Fibroblast of lung (primary cell): ENCODE measurements around the gene DXO. TPM values are rescaled to one million over a fixed set of nuclear protein-coding genes. Genes with fewer than 3 reads are reported as not detected.
"Not testable (repeated sequence)": the region's sequence is repeated elsewhere in the genome, so short reads cannot be mapped to it uniquely, and the experiment has no call there.

Source experiments
- DNase-seq, 2 donors: peaks; one replicate each; pipeline versions ENCODE4 v3.0.0 to v3.0.0-alpha.2; 2010; ENCODE audit warnings: low read depth in 2 of 2
- H2AFZ ChIP-seq: 2 replicates; pipeline ENCODE4 v1.5.1; 2012; ENCODE audit warnings: low read length, control low read depth, inconsistent platforms
- H3K27ac ChIP-seq: 2 replicates; pipeline ENCODE4 v1.5.1; 2011; ENCODE audit warnings: low read length, control low read depth; ENCODE audit not compliant: insufficient read depth
- H3K27me3 ChIP-seq: 2 replicates; pipeline ENCODE4 v1.5.1; 2011; ENCODE audit warnings: mild to moderate bottlenecking, low read length; ENCODE audit not compliant: control insufficient read depth, insufficient read depth
- H3K36me3 ChIP-seq: 2 replicates; pipeline ENCODE4 v1.5.1; 2011; ENCODE audit warnings: low read length; ENCODE audit not compliant: control insufficient read depth, insufficient read depth
- H3K4me1 ChIP-seq: 2 replicates; pipeline ENCODE4 v1.5.1; 2011; ENCODE audit warnings: low read length; ENCODE audit not compliant: control insufficient read depth, insufficient read depth; ENCODE audit errors: extremely low read depth
- H3K4me2 ChIP-seq: 2 replicates; pipeline ENCODE4 v1.5.1; 2011; ENCODE audit warnings: low read length, control low read depth; ENCODE audit not compliant: insufficient read depth; ENCODE audit errors: extremely low read depth
- H3K4me3 ChIP-seq, 4 experiments: fragments of 200-600 bp in 1 of 4; sonication (generic) in 1 of 4; replicated peaks in 1 of 4; 2 replicates each; pipeline ENCODE4 v1.5.1; 2011 to 2016; ENCODE audit warnings: low read length in 4 of 4, low read depth in 3 of 4, mild to moderate bottlenecking in 3 of 4, control low read depth in 2 of 4, inconsistent platforms in 1 of 4, mixed read lengths in 1 of 4; ENCODE audit not compliant: insufficient read depth in 1 of 4; ENCODE audit errors: control extremely low read depth in 1 of 4
- H3K79me2 ChIP-seq: 2 replicates; pipeline ENCODE4 v1.5.1; 2012; ENCODE audit warnings: mild to moderate bottlenecking, low read length, inconsistent platforms; ENCODE audit not compliant: control insufficient read depth, insufficient read depth
- H3K9ac ChIP-seq: 2 replicates; pipeline ENCODE4 v1.5.1; 2011; ENCODE audit warnings: mild to moderate bottlenecking, low read length, control low read depth; ENCODE audit not compliant: insufficient read depth
- H3K9me3 ChIP-seq: 2 replicates; pipeline ENCODE4 v1.5.1; 2012; ENCODE audit warnings: low read depth, low read length; ENCODE audit not compliant: control insufficient read depth, insufficient read depth
- H4K20me1 ChIP-seq: 2 replicates; pipeline ENCODE4 v1.5.1; 2011; ENCODE audit warnings: low read length; ENCODE audit not compliant: control insufficient read depth, insufficient read depth; ENCODE audit errors: extremely low read depth
- EZH2 ChIP-seq: IDR thresholded peaks from 2 replicates; pipeline ENCODE4 v1.5.1; 2012; ENCODE audit warnings: low read length, control low read depth, mild to moderate bottlenecking; ENCODE audit errors: missing control alignments
- polyA plus RNA-seq, 2 donors: library from polyadenylated mRNA; depleted of rRNA in 1 of 2; stranded (reverse) in 1 of 2; unstranded in 1 of 2; fragments of >200 nt; gene quantifications; 2 replicates each; pipeline ENCODE4 v1.2.1, GENCODE V29; 2011 to 2012; ENCODE audit warnings: missing spikeins in 1 of 2
- total RNA-seq: library from RNA; depleted of rRNA; stranded (reverse); fragments of >200 nt; gene quantifications from 2 replicates; pipeline ENCODE4 v1.2.1, GENCODE V29; 2014
- TF ChIP-seq, protein P1 (sequence below), 2 donors: IDR thresholded peaks in 1 of 2; conservative IDR thresholded peaks in 1 of 2; 1 replicate in 1 of 2; 2 replicates in 1 of 2; pipeline ENCODE4 v1.5.1; 2011 to 2012; ENCODE audit warnings: low read length in 2 of 2, control low read depth in 1 of 2, inconsistent platforms in 1 of 2, low read depth in 1 of 2, mild to moderate bottlenecking in 1 of 2

The DXO gene
- total and polyA plus RNA-seq, 2 donors (not counting 1 experiment from before 2014, with no cell fraction given), result 9.1 to 14.0 TPM

DNA sequence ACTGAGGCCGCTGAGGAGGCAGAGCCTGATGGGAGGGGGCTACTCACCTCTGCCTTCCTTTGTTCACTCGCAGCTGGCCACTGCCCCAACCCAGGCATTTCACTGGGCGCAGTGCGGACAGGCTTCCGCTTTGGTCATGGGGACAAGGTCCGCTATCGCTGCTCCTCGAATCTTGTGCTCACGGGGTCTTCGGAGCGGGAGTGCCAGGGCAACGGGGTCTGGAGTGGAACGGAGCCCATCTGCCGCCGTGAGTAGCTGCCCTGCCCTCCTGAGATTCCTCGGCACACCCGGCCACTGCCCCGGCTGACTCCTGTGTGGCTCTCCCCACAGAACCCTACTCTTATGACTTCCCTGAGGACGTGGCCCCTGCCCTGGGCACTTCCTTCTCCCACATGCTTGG is 38.4 kb downstream of the DXO start:
- Histone ChIP-seq H3K9me3 (no peaks in the 10 kb centered on the region), H3K27me3 (no peaks in the 10 kb centered on the region), H3K4me2 (no peak overlapping the region), H3K4me1 (no peaks in the 10 kb centered on the region), H3K79me2 (no peaks in the 10 kb centered on the region), H3K27ac (no peak overlapping the region), H4K20me1 (no peaks in the 10 kb centered on the region), H3K9ac (no peak overlapping the region), H3K36me3 (no peaks in the 10 kb centered on the region), H2AFZ (no peak overlapping the region), H3K4me3 (no peak overlapping the region)
- TF ChIP-seq EZH2, result no peak
- TF ChIP-seq, protein P1, sequence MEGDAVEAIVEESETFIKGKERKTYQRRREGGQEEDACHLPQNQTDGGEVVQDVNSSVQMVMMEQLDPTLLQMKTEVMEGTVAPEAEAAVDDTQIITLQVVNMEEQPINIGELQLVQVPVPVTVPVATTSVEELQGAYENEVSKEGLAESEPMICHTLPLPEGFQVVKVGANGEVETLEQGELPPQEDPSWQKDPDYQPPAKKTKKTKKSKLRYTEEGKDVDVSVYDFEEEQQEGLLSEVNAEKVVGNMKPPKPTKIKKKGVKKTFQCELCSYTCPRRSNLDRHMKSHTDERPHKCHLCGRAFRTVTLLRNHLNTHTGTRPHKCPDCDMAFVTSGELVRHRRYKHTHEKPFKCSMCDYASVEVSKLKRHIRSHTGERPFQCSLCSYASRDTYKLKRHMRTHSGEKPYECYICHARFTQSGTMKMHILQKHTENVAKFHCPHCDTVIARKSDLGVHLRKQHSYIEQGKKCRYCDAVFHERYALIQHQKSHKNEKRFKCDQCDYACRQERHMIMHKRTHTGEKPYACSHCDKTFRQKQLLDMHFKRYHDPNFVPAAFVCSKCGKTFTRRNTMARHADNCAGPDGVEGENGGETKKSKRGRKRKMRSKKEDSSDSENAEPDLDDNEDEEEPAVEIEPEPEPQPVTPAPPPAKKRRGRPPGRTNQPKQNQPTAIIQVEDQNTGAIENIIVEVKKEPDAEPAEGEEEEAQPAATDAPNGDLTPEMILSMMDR (conservative IDR thresholded peaks at IDR 0.05 in 1 of 2, IDR thresholded peaks at IDR 0.05 in 1 of 2; ENCODE audit: low read depth in 1 of 2, low read length in 2 of 2), result no peak
- no peak for DNase-seq

DNA sequence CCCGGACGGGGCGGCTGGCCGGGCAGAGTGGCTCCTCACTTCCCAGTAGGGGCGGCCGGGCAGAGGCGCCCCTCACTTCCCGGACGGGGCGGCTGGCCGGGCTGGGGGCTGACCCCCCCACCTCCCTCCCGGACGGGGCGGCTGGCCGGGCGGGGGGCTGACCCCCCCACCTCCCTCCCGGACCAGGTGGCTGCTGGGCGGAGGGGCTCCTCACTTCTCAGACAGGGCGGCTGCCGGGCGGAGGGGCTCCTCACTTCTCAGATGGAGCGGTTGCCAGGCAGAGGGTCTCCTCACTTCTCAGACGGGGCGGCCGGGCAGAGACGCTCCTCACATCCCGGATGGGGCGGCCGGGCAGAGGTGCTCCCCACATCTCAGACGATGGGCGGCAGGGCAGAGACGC is 39.8 kb downstream of the DXO start:
- not testable (repeated sequence) for H3K27me3 ChIP-seq

DNA sequence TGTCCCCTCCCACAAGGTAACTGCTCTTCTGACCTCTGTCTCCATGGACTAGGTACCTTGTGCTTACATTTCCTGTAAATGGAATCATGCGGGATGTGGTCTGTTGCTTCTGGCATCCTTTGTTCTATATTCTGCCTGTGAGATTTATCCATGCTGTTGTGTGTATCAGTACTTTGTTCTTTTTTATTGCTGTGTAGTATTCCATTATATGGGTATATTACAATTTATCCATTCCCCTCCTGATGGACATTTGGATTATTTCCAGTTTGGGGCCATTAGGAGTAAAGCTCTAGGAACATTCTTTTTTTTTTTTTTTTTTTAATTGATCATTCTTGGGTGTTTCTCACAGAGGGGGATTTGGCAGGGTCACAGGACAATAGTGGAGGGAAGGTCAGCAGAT is 41.0 kb downstream of the DXO start:
- H4K20me1 ChIP-seq, result no peaks in the 10 kb centered on the region

More for the DNA sequence above, 39.8 kb downstream of the DXO start:
- H3K36me3 ChIP-seq, H3K4me1 ChIP-seq, H2AFZ ChIP-seq, H3K4me3 ChIP-seq, H3K9ac ChIP-seq, H3K9me3 ChIP-seq, H3K27ac ChIP-seq, H4K20me1 ChIP-seq, DNase-seq, H3K79me2 ChIP-seq, H3K4me2 ChIP-seq: not testable (repeated sequence)

More for the DNA sequence above, 41.0 kb downstream of the DXO start:
- no peak overlapping the region for H3K4me2 ChIP-seq
- no peak for DNase-seq
- no peaks in the 10 kb centered on the region for H3K36me3 ChIP-seq
- TF ChIP-seq, protein P1 (conservative IDR thresholded peaks at IDR 0.05 in 1 of 2, IDR thresholded peaks at IDR 0.05 in 1 of 2; ENCODE audit: low read depth in 1 of 2, low read length in 2 of 2), result no peak
- no peak for TF ChIP-seq EZH2
- H2AFZ ChIP-seq, result no peak overlapping the region
- no peak overlapping the region for H3K9ac ChIP-seq
- no peaks in the 10 kb centered on the region for H3K4me1 ChIP-seq
- H3K4me3 ChIP-seq, result no peak overlapping the region
- H3K79me2 ChIP-seq, result no peaks in the 10 kb centered on the region
- no peaks in the 10 kb centered on the region for H3K9me3 ChIP-seq
- no peak overlapping the region for H3K27ac ChIP-seq
- no peaks in the 10 kb centered on the region for H3K27me3 ChIP-seq
